GM12873 (cell line): ENCODE measurements around the gene TFIP11.

Source experiments
- CTCF ChIP-seq: IDR thresholded peaks from 2 replicates; pipeline ENCODE4 v1.5.1; 2012; ENCODE audit warnings: low read depth, mild to moderate bottlenecking, moderate library complexity, low read length, control low read depth; ENCODE audit not compliant: insufficient read depth; ENCODE audit errors: missing control alignments

The TFIP11 gene

GRCh38 chr22:26540119-26540518, 27.8 kb upstream of the TFIP11 start:
- no peak for TF ChIP-seq CTCF

- TF ChIP-seq CTCF, result no peak
These were observed 24.5 kb upstream of the TFIP11 start for GRCh38 chr22:26536762-26537134.

- no peak for TF ChIP-seq CTCF
These were observed 23.9 kb upstream of the TFIP11 start for GRCh38 chr22:26536056-26536761.

GRCh38 chr22:26535603-26535908, 23.3 kb upstream of the TFIP11 start:
- no peak for TF ChIP-seq CTCF

- TF ChIP-seq CTCF, result no peak
These were observed 22.8 kb upstream of the TFIP11 start for GRCh38 chr22:26534874-26535602.

- no peak for TF ChIP-seq CTCF
These were observed 22.0 kb upstream of the TFIP11 start for GRCh38 chr22:26534171-26534855.

- no peak for TF ChIP-seq CTCF
These were observed 17.1 kb upstream of the TFIP11 start for GRCh38 chr22:26529345-26529744.
